ENCODE measurements around the gene BABAM2. TPM values are rescaled to one million over a fixed set of nuclear protein-coding genes. Genes with fewer than 3 reads are reported as not detected.

BABAM2 gene
- total and polyA plus RNA-seq, 2 of the 4 experiments (the other 2 are of a cell fraction), result 20.9 to 23.1 TPM

DNA sequence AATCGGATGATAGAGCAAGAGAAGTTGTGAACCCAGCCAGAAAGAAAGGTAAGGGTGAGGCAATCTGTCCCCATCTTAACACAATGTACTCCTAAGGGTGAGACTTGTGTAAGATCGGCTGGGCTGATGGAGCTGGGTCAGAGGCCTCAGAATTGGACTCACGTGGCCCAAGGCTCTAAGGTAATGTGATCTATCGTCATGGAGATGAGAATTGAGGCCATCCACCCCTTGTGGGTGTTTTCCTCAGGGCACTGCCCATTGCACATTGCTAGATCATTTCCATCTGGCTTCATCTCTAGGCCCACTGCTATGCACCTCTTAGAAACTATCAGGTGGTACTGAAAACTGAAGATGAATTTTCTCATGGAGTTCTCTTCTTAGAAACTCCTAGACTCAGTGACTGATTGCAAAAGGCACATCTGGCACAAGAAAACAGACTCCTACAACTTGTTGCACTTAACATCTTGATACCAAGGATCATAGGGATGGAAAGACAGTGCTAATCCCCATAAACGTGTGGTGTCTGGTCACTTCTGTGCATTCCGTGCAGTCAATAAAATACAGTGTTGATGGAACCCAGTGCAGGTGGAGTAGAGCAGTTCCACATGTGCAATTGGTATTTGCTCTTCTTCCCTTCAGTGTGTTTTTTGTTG lies 273.2 kb downstream of the BABAM2 start:
- ChIA-PET CTCF (no interaction called here), POLR2A (ENCODE audit: unreplicated experiment) (no interaction called here)
- Histone ChIP-seq H3K4ac (ENCODE audit: low read depth, low read length) (peak overlapping the region; percentile 49), H3K9ac (ENCODE audit: low read depth, low read length) (no peak overlapping the region), H4K20me1 (ENCODE audit: insufficient read depth, low read length) (no peaks in the 10 kb centered on the region), H2BK5ac (ENCODE audit: low read depth, low read length, poor library complexity, severe bottlenecking) (no peak overlapping the region), H3K4me2 (ENCODE audit: low read depth, low read length) (peak overlapping the region; percentile 13; the same call in 1 of the 2 replicates), H3K27me3 (ENCODE audit: control insufficient read depth, insufficient read depth, low read length) (no peaks in the 10 kb centered on the region), H4K8ac (ENCODE audit: low read depth in 2 of 2, low read length in 2 of 2) (peak overlapping the region in 1 of 2 experiments; percentile 62; a peak in 2 of 4 replicates), H3K36me3 (ENCODE audit: control insufficient read depth, insufficient read depth, low read length) (no peaks in the 10 kb centered on the region), H3K27ac (ENCODE audit: insufficient read depth, low read length) (peak overlapping the region; percentile 37; the same call in 1 of the 2 replicates), H3K14ac (replicated peaks; ENCODE audit: low read depth, low read length) (peak overlapping the region; percentile 72), H3K4me3 (ENCODE audit: insufficient read depth, low read depth, low read length) (no peak overlapping the region), H4K91ac (ENCODE audit: insufficient read depth, low read depth, low read length) (0 out of 2 replicates have a peak overlapping the region, but pooled peaks have one; percentile 7), H4K5ac (ENCODE audit: low read depth, low read length) (peak overlapping the region; percentile 21; the same call in 1 of the 2 replicates), H2AK9ac (replicated peaks; ENCODE audit: low read depth, low read length, poor library complexity) (no peak overlapping the region), H2BK15ac (ENCODE audit: low read depth, low read length) (peak overlapping the region; percentile 4; the same call in 1 of the 3 replicates), H2AFZ (replicated peaks; ENCODE audit: low read length, poor library complexity) (peak overlapping the region; percentile 69), H3K4me1 (ENCODE audit: control insufficient read depth, insufficient read depth, low read length) (peaks cover 16% of the 10 kb centered on the region), H3K18ac (ENCODE audit: low read depth, low read length) (peak overlapping the region; percentile 52), H3K9me1 (ENCODE audit: insufficient read depth, low read length) (peaks cover 7% of the 10 kb centered on the region; the same call in 1 of the 2 replicates), H3K23ac (ENCODE audit: low read depth, low read length) (peak overlapping the region; percentile 78), H3K9me3 (ENCODE audit: control insufficient read depth, insufficient read depth, low read length) (no peaks in the 10 kb centered on the region), H3K56ac (ENCODE audit: extremely low read depth, insufficient read depth, low read length) (no peak overlapping the region), H2AK5ac (ENCODE audit: low read depth, low read length) (peak overlapping the region; percentile 66), H2BK120ac (ENCODE audit: low read depth, low read length) (peak overlapping the region; percentile 48), H2BK20ac (ENCODE audit: low read depth, low read length) (peak overlapping the region; percentile 66), H3K79me1 (ENCODE audit: low read depth in 1 of 2, low read length in 2 of 2) (peaks cover 0 to 12% of the 10 kb centered on the region in 2 experiments; a peak in 2 of 4 replicates)
- WGBS, 2 experiments (ENCODE audit: extremely low coverage in 2 of 2, insufficient read length in 1 of 2), result no CpG with 5 or more reads among the region's 6 CpGs
- no TSS peak for BruUV-seq (replicated peaks)
- dilution Hi-C loops (cut with HindIII; ENCODE audit: low sequenced_read_pairs, unreplicated experiment) (no loop called here), intact Hi-C loops (cut with micrococcal nuclease) (loop anchor here (10.0 kb wide), 1 partner anchor 231 kb away; the partner anchor contains the start of gene FOSL2), in situ Hi-C loops (cut with MboI; ENCODE audit: low sequenced_read_pairs) (no loop called here)
- no peak for TF ChIP-seq USF2 (IDR thresholded peaks at IDR 0.05; ENCODE audit: low read depth, low read length)
- no peak for TF ChIP-seq BHLHE40 (IDR thresholded peaks at IDR 0.05; ENCODE audit: low read depth, low read length)
- TF ChIP-seq, protein P1, sequence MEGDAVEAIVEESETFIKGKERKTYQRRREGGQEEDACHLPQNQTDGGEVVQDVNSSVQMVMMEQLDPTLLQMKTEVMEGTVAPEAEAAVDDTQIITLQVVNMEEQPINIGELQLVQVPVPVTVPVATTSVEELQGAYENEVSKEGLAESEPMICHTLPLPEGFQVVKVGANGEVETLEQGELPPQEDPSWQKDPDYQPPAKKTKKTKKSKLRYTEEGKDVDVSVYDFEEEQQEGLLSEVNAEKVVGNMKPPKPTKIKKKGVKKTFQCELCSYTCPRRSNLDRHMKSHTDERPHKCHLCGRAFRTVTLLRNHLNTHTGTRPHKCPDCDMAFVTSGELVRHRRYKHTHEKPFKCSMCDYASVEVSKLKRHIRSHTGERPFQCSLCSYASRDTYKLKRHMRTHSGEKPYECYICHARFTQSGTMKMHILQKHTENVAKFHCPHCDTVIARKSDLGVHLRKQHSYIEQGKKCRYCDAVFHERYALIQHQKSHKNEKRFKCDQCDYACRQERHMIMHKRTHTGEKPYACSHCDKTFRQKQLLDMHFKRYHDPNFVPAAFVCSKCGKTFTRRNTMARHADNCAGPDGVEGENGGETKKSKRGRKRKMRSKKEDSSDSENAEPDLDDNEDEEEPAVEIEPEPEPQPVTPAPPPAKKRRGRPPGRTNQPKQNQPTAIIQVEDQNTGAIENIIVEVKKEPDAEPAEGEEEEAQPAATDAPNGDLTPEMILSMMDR (conservative IDR thresholded peaks at IDR 0.05; ENCODE audit: low read depth, low read length), result no peak
- no peak for TF ChIP-seq RCOR1 (IDR thresholded peaks at IDR 0.05; ENCODE audit: insufficient replicate concordance, low read length)
- TF ChIP-seq SMC3 (IDR thresholded peaks at IDR 0.05; ENCODE audit: low read depth, low read length), result no peak
- TF ChIP-seq RFX5 (IDR thresholded peaks at IDR 0.05; ENCODE audit: low read depth, low read length), result no peak
- TF ChIP-seq MAFK (IDR thresholded peaks at IDR 0.05; ENCODE audit: low read depth, low read length), result no peak
- TF ChIP-seq CEBPB (IDR thresholded peaks at IDR 0.05; ENCODE audit: low read depth, low read length), result no peak
- DNase-seq (no peak), ATAC-seq (ENCODE audit: low read depth) (no peak; the same call in 1 of the 2 replicates)
